ENCODE results near the gene RPL10A. TPM values are rescaled to one million over a fixed set of nuclear protein-coding genes. Genes with fewer than 3 reads are reported as not detected.
A peak's percentile ranks its signal among the peaks of the same experiment; 100 is the strongest.
"Not testable (repeated sequence)": the region's sequence is repeated elsewhere in the genome, so short reads cannot be mapped to it uniquely, and the experiment has no call there.

Gene RPL10A
- total RNA-seq, 1 donor from 2014 or later = 813 TPM

DNA sequence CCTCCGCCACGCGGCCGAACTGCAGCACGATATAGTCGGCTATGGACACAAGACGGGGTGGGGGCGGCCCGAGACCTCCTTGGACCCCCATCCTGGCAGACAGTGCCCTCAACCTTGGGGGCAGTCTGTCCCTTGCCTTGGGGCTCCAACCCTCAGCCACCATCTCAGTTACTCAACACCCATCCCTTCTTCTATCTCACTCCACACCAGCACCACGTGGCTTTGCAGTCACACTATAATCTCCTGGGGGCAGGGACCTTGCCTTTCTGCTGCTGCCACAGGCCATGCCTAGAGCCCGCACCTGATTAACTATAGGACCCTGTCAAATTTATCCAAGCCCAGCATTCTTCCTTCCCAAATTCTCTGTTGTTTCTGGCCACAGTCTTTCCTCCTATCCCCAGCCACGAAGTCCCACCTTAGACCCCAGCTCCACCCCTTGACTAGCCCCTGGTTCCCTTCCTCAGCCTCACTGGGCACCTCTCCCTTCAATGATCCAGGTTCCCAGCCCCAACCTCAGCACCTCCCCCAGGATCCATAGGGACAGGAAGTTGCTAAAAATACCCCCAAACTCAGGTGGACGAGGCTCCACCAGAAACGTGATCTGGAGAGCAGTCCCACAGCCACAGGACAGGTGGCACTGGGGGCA is 30.3 kb downstream of the RPL10A start:
- no peak for DNase-seq (ENCODE audit: low spot score)
- peak; percentile 4 for ATAC-seq
- intact Hi-C loops (cut with DNase I) = no loop called here

DNA sequence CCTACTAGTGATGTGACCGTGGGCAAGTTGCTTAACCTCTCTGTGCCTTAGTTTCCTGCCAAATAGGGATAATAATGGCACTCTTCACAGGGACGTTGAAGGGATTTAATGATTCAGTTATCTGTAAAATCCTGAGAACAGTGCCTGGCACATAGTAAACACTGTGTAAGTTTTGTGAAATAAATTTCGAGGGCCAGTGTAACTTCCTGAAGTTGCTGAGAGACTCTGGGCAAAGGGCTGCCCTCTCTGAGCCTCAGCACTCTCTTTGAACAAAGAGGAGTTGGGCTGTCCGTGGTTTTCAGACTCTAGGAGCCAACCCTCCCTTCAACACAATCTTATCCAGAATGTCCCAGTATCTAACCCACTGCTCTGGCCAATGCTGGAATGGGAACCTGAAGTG is 31.2 kb downstream of the RPL10A start:
- intact Hi-C loops (cut with DNase I) = no loop called here
- ATAC-seq (no peak), DNase-seq (ENCODE audit: low spot score) (no peak)

DNA sequence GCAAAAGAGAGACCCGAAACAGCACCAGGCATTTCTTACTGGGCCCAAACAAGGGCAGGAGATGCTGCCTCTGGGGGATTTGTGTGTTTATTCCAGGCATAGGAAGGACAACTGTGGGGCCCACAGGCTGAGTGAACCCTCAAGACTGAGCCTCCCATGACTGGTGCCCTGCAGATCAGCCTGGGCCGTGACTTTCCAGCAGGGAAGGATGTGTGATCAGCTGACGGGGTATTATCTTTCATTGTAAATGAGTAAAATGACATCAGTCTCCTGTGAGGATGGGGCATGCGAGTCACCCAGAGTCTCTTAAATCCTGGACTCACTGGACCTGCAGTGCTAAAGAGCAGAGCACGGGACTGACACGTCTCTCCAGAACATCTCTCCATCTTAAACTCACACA is 32.6 kb downstream of the RPL10A start:
- intact Hi-C loops (cut with DNase I) = no loop called here
- no peak for ATAC-seq
- DNase-seq (ENCODE audit: low spot score) = no peak

DNA sequence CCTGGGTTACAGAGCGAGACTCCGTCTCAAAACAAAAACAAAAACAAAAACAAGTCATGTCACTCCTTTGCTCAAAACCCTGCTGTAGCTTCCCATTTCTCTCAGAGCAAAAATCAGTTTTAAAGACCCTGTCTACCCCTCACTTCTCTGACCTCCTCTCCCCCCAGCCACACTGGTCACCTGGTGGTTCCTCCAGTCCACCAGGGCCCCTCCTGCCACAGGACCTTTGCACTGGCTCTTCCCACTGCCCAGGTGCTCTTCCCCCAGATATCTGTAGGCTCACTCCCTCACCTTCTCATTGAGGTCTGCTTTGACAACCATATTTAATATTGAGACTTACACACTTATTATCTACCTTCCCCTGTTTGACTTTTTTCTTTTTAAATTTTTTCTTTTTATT is 33.6 kb downstream of the RPL10A start:
- ATAC-seq (no peak), DNase-seq (ENCODE audit: low spot score) (no peak)
- intact Hi-C loops (cut with DNase I) = no loop called here

- ATAC-seq (no peak), DNase-seq (ENCODE audit: low spot score) (no peak)
- intact Hi-C loops (cut with DNase I) = no loop called here
These were observed 35.3 kb downstream of the RPL10A start for GRCh38 chr6:35503534-35503933.

- ATAC-seq = no peak
- DNase-seq (ENCODE audit: low spot score) = no peak
- intact Hi-C loops (cut with DNase I) = no loop called here
These were observed 37.8 kb downstream of the RPL10A start for GRCh38 chr6:35505999-35506412.

DNA sequence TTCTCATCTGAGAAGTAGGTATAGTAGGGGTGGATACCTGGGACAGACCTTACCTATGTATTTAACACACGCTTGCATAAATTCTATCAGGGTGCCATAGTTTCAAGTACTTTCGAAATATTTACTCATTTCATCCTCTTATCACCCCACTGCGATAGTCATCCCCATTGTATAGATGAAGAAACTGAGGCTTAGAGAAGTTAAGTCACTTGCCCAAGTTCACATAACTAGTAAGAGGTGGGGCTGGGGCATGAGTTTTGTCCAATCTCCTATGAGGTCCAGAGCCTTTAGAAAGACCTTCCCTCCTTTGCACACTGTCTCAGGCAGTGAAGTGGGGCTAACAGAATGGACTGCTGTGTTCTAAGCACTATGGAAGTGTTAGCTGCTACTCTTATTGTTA is 38.3 kb downstream of the RPL10A start:
- ATAC-seq = no peak
- DNase-seq (ENCODE audit: low spot score) = no peak
- intact Hi-C loops (cut with DNase I) = no loop called here

- ATAC-seq (no peak), DNase-seq (ENCODE audit: low spot score) (no peak)
- intact Hi-C loops (cut with DNase I) = no loop called here
These were observed 39.0 kb downstream of the RPL10A start for GRCh38 chr6:35507221-35507620.

GRCh38 chr6:35508027-35508426 is 39.8 kb downstream of the RPL10A start:
- DNase-seq (ENCODE audit: low spot score) = no peak
- intact Hi-C loops (cut with DNase I) = no loop called here
- no peak for ATAC-seq

DNA sequence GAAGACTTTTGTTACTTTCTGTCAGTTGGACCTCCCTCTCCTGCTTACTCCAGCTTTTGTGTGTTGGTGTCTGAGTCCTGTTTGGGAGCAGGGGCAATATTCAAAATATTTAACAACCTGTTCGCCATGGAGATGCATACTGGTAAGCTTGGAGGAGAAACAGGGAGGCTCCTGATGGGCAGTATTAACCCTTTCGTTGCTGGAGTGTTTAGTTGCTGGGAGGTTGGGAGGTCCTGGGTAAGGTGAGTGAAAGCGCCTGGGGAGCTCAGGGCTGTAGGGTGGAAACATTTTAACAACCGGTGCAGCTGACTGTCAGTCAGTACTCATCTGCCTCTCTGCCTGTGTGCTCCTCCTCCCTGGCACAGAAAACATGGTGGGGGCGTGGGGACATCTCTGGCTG is 40.3 kb downstream of the RPL10A start:
- intact Hi-C loops (cut with DNase I) = no loop called here
- ATAC-seq (no peak), DNase-seq (ENCODE audit: low spot score) (no peak)

DNA sequence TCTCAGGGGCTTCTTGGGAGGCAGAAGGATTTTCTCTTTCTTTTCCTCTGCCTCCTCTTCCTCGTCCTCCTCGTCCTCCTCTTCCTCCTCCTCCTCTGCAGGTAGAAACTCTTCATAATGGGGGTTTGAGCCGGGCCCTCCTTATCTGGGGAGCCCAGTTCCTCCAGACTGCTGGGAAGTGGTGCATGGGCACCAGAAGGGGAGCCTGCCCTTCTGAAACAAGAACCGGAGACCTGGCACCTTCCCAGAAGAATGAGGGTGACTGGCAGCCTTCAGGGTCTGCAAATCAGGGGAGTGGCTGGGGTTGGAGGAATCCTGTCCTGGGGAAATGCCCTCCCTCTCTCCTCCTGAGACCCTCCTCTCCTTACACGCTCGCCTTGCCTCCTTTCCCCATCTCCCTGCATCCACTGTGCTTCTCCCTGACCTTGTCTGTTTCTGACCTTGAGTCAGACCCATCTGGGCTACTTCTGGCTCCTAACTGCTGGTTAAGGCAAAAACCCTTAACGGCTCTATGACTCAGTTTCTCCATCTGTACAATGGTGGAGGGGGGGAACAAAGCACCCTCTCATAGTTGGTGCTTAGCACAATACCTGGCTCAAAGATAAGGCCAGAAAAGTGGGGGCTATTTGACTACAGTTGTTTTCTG is 42.8 kb downstream of the RPL10A start:
- DNase-seq (ENCODE audit: low spot score) (no peak), ATAC-seq (no peak)
- intact Hi-C loops (cut with DNase I) = no loop called here

DNA sequence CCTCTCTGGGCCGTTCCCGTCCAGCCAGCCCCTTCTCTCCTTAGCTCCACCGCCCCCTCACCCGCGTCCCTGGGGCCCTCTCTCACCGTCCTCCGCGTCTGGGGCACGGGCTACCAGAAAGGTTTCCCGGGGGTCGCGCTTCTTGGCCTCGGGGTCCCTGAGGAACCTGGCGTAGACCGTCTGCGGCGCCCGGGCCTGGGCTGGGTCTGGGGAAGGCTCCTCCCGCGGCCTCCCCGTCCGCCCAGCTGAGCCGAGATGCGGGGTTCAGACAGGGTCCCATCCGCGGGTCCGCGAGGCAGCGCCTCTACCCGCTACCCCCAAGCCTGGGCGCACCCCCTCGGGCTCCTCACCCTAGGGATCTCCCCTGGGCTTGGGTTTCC is 43.4 kb downstream of the RPL10A start:
- ATAC-seq = peak; percentile 35
- intact Hi-C loops (cut with DNase I) = no loop called here
- DNase-seq (ENCODE audit: low spot score) = no peak

- DNase-seq (ENCODE audit: low spot score) (no peak), ATAC-seq (no peak)
- intact Hi-C loops (cut with DNase I) = no loop called here
These were observed 43.8 kb downstream of the RPL10A start for GRCh38 chr6:35512006-35512405.

DNA sequence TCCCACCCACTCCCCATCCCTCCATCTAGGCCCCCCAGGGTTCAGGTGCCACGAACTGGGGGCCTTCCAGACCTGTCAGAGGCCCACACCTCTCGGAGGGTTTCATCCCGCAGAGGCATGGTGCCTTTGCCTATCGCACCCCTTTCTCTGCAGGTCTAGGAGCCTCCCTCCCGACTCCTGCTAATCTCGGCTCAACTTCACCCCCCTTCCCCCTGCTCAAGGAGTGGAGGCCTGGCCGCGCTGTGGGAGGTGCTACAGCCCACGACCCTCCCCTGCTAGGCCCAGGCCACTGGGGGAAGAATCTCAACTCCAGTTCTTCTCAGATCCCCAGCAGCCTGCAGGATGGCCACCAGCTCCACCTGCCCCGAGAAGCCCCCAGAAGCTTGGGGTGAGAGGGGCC is 44.5 kb downstream of the RPL10A start, which contains the start of gene TULP1:
Gene TULP1, minus strand, starts transcription at position 157 of the 400 bp plus-strand sequence. Its CDS starts 38 bp downstream, at position 119.
- DNase-seq (ENCODE audit: low spot score) = no peak
- intact Hi-C loops (cut with DNase I) = no loop called here
- no peak for ATAC-seq

- DNase-seq (ENCODE audit: low spot score) (no peak), ATAC-seq (no peak)
- intact Hi-C loops (cut with DNase I) = no loop called here
These were observed 46.4 kb downstream of the RPL10A start for GRCh38 chr6:35514587-35514986.

- DNase-seq (ENCODE audit: low spot score); intact Hi-C loops (cut with DNase I); ATAC-seq: not testable (repeated sequence)
These were observed 47.7 kb downstream of the RPL10A start for GRCh38 chr6:35515939-35516338.

DNA sequence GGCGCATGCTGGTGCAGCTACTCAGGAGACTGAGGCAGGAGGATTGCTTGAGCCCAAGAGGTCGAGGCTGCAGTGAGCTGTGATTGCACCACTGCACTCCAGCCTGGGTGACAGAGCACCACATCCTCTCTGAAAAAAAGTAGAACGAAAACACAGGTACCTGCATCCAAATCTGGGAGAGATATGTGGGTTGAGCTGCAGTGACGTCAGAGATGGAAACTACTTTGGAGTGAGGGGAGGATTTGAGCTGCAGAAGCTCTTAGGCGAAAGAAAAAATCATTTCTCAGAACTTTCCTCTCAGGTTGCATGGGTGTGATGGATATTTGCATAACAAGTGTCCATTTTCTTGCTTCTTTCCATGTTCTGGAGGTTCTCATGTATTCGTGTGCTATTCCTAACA is 48.5 kb downstream of the RPL10A start:
- no peak for DNase-seq (ENCODE audit: low spot score)
- intact Hi-C loops (cut with DNase I) = no loop called here
- ATAC-seq = no peak

DNA sequence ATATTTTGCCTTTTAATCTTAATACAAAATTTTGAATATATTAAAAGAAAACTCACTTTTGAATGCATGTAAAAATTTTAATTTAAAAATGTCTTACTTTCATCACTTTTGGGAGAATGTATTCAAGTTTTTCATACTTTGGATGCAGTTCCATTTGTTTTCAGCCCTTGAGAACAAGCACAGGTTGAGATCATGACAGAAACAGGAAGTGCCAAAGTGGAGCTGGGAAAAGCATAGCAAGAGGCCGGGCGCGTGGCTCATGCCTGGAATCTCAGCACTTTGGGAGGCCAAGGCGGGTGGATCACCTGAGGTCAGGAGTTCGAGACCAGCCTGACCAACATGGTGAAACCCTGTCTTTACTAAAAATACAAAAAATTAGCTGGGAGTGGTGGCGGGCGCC is 49.8 kb downstream of the RPL10A start:
- ATAC-seq; DNase-seq (ENCODE audit: low spot score); intact Hi-C loops (cut with DNase I): not testable (repeated sequence)

- ATAC-seq (no peak), DNase-seq (ENCODE audit: low spot score) (no peak)
- intact Hi-C loops (cut with DNase I) = no loop called here
These were observed 50.5 kb downstream of the RPL10A start for GRCh38 chr6:35518566-35519312.

GRCh38 chr6:35519313-35520015 is 51.3 kb downstream of the RPL10A start:
- intact Hi-C loops (cut with DNase I) = no loop called here
- ATAC-seq (no peak), DNase-seq (ENCODE audit: low spot score) (no peak)
